OCI-LY7 (cell line): ENCODE results near the gene LIFR. TPM values are rescaled to one million over a fixed set of nuclear protein-coding genes. Genes with fewer than 3 reads are reported as not detected.

Experiments used
- BruUV-seq: library from RNA; stranded (reverse); fragments of 400-500 nt; replicated peaks from 2 replicates; lab custom pipeline; 2021; lab: Mats Ljungman, UMichigan
- CTCF ChIA-PET: fragments of 300-600 bp; sonication (Branson Sonifier 250); formaldehyde crosslinking; loops from one replicate; lab custom pipeline; 2022; ENCODE audit warnings: antibody characterized with exemption; ENCODE audit not compliant: unreplicated experiment; lab: Charles Lee
- POLR2A ChIA-PET: fragments of 300-600 bp; sonication (Branson Sonifier 250); formaldehyde crosslinking; loops from one replicate; lab custom pipeline; 2022; ENCODE audit warnings: antibody characterized with exemption; lab: Charles Lee
- DNase-seq: peaks from one replicate; pipeline ENCODE4 v3.0.0-alpha.2; 2015; ENCODE audit warnings: low spot score
- H2AFZ ChIP-seq: fragments of 200-600 bp; sonication (generic), shearing (Covaris generic); 2 replicates; pipeline ENCODE4 v1.6.1; 2014; ENCODE audit warnings: mild to moderate bottlenecking, antibody characterized with exemption, low read length, moderate library complexity
- H3K27ac ChIP-seq: fragments of 200-600 bp; sonication (generic); 2 replicates; pipeline ENCODE4 v1.5.1; 2014; ENCODE audit warnings: mixed run types, low read depth, mild to moderate bottlenecking, moderate library complexity, low read length, inconsistent platforms; ENCODE audit not compliant: poor library complexity, severe bottlenecking
- H3K36me3 ChIP-seq: fragments of 200-600 bp; sonication (generic); 2 replicates; pipeline ENCODE4 v1.6.1; 2014; ENCODE audit warnings: mild to moderate bottlenecking, antibody characterized with exemption, low read length, moderate library complexity, mixed read lengths; ENCODE audit not compliant: insufficient read depth
- H3K4me1 ChIP-seq: fragments of 200-600 bp; sonication (generic); 2 replicates; pipeline ENCODE4 v1.5.1; 2014; ENCODE audit warnings: mild to moderate bottlenecking, low read length; ENCODE audit not compliant: insufficient read depth, poor library complexity, severe bottlenecking
- H3K4me2 ChIP-seq: fragments of 200-600 bp; sonication (generic); 2 replicates; pipeline ENCODE4 v1.6.1; 2014; ENCODE audit warnings: mild to moderate bottlenecking, low read length
- H3K4me3 ChIP-seq: fragments of 200-600 bp; sonication (generic); 2 replicates; pipeline ENCODE4 v1.5.1; 2014; ENCODE audit warnings: mild to moderate bottlenecking, low read depth, low read length; ENCODE audit not compliant: poor library complexity, severe bottlenecking
- H3K79me2 ChIP-seq: fragments of 200-600 bp; sonication (generic); 2 replicates; pipeline ENCODE4 v1.6.1; 2016; ENCODE audit warnings: low read depth, mild to moderate bottlenecking, low read length, moderate library complexity, mixed read lengths; ENCODE audit not compliant: insufficient read depth
- H3K9me2 ChIP-seq: fragments of 200-600 bp; sonication (generic); 2 replicates; pipeline ENCODE4 v1.6.1; 2016; ENCODE audit warnings: mild to moderate bottlenecking, low read length, mixed read lengths; ENCODE audit not compliant: insufficient read depth
- H3K9me3 ChIP-seq: fragments of 200-600 bp; sonication (generic); 2 replicates; pipeline ENCODE4 v1.6.1; 2014; ENCODE audit warnings: mild to moderate bottlenecking, mixed run types, low read length, mixed read lengths
- H4K20me1 ChIP-seq: fragments of 200-600 bp; sonication (generic); 2 replicates; pipeline ENCODE4 v1.6.1; 2014; ENCODE audit warnings: mild to moderate bottlenecking, antibody characterized with exemption, low read length, moderate library complexity, mixed read lengths; ENCODE audit not compliant: insufficient read depth
- EZH2phosphoT487 ChIP-seq: fragments of 200-600 bp; sonication (generic); IDR thresholded peaks from 2 replicates; pipeline ENCODE4 v1.6.1; 2018; ENCODE audit warnings: low read depth, borderline replicate concordance, mild to moderate bottlenecking, mixed run types, antibody characterized with exemption, low read length, moderate library complexity, mixed read lengths
- intact Hi-C: fragments of 100-400 bp; cut with micrococcal nuclease; formaldehyde crosslinking; loops from one replicate; pipeline ENCODE4 v1.10.0; 2022; ENCODE audit not compliant: unreplicated experiment
- total RNA-seq, 2 experiments: library from RNA; depleted of rRNA in 1 of 2; stranded (reverse); fragments of >200 nt in 1 of 2; shearing (Covaris generic) in 1 of 2; gene quantifications; 2 replicates each; pipeline ENCODE4 v1.2.3, GENCODE V29; 2014 to 2022
- TF ChIP-seq, protein P1 (sequence below): fragments of 200-600 bp; sonication (generic); conservative IDR thresholded peaks from 2 replicates; pipeline ENCODE4 v1.5.1; 2014; ENCODE audit warnings: mild to moderate bottlenecking, antibody characterized with exemption, low read length, moderate library complexity, mixed read lengths

Gene LIFR
- total RNA-seq, 2 experiments from 2014 or later = not detected

DNA sequence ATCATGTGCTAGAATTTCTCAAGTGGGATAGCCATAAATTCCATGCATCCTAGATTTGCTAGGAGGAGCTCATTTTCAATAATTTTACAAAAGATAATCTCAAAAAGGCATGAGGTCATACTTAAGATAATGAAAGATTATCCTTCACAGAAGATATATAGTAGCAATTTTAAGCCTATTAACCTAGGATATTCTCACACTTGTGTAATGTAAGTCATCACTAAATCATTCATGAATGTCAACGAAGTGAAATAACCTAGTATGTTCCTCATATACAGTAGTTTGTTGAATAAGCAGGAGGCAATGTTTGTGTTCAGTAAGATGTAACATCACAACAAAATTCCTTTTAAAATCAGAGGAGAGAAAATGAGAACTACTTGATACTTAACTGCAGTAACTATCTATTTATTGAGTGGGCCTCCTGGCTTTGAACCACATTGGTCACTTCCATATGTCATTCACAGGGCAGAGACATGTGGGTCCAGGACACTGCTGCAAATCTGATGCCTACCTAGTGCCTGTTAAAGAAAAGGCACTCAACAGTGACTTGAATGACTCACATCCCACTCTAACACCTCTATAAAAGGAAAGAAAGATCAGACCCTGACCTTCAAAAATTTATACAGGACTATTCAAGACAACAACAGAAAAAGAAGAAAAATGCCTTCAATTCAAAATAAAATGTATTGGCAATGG is 8.2 kb downstream of the LIFR start:
- intact Hi-C loops = no loop called here
- no peak overlapping the region for H2AFZ ChIP-seq
- no peaks in the 10 kb centered on the region for H3K36me3 ChIP-seq
- TF ChIP-seq EZH2phosphoT487 = no peak
- TF ChIP-seq, protein P1, sequence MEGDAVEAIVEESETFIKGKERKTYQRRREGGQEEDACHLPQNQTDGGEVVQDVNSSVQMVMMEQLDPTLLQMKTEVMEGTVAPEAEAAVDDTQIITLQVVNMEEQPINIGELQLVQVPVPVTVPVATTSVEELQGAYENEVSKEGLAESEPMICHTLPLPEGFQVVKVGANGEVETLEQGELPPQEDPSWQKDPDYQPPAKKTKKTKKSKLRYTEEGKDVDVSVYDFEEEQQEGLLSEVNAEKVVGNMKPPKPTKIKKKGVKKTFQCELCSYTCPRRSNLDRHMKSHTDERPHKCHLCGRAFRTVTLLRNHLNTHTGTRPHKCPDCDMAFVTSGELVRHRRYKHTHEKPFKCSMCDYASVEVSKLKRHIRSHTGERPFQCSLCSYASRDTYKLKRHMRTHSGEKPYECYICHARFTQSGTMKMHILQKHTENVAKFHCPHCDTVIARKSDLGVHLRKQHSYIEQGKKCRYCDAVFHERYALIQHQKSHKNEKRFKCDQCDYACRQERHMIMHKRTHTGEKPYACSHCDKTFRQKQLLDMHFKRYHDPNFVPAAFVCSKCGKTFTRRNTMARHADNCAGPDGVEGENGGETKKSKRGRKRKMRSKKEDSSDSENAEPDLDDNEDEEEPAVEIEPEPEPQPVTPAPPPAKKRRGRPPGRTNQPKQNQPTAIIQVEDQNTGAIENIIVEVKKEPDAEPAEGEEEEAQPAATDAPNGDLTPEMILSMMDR = no peak
- H3K4me2 ChIP-seq = no peak overlapping the region
- no peak overlapping the region for H3K4me3 ChIP-seq
- no peaks in the 10 kb centered on the region for H3K9me2 ChIP-seq
- no peaks in the 10 kb centered on the region for H3K9me3 ChIP-seq
- no peak for DNase-seq
- BruUV-seq = no TSS peak
- ChIA-PET POLR2A (interaction anchor here (0.6 to 1.2 kb wide), 2 partner anchors 48 to 172 kb away, joined by 3 read pairs; no protein-coding TSS in a partner anchor), CTCF (no interaction called here)
- H4K20me1 ChIP-seq = no peaks in the 10 kb centered on the region
- no peak overlapping the region for H3K27ac ChIP-seq
- H3K4me1 ChIP-seq = no peaks in the 10 kb centered on the region
- no peaks in the 10 kb centered on the region for H3K79me2 ChIP-seq

DNA sequence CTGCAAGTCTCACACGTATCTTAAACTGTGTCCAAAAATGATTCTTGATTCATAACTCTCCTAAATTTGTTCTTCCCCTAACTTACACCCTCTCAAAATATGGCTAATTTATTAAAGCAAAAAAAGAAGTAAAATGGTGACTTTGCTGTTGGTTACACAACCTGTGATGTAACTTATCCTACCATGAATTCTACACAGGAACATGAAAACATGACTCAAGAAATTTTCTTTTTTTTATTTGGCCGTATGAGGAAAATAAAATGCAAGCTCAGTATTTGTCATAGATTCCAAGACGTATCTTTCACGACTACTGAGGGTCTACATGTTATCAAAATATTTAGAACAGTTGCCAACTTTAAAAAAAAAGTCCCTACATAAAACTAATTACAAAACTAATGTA is 9.2 kb downstream of the LIFR start:
- Histone ChIP-seq H3K36me3 (no peaks in the 10 kb centered on the region), H3K4me1 (no peaks in the 10 kb centered on the region), H3K4me2 (no peak overlapping the region), H3K4me3 (no peak overlapping the region), H3K79me2 (no peaks in the 10 kb centered on the region), H3K9me2 (no peaks in the 10 kb centered on the region), H3K27ac (no peak overlapping the region), H3K9me3 (no peaks in the 10 kb centered on the region), H2AFZ (no peak overlapping the region), H4K20me1 (no peaks in the 10 kb centered on the region)
- no TSS peak for BruUV-seq
- DNase-seq = no peak
- CTCF ChIA-PET = no interaction called here
- TF ChIP-seq, protein P1 = no peak
- TF ChIP-seq EZH2phosphoT487 = no peak
- intact Hi-C loops = no loop called here
- POLR2A ChIA-PET = interaction anchor here (0.6 to 1.2 kb wide), 2 partner anchors 47 to 173 kb away, joined by 3 read pairs; no protein-coding TSS in a partner anchor

- TF ChIP-seq, protein P1 = no peak
- TF ChIP-seq EZH2phosphoT487 = no peak
Measured at GRCh38 chr5:38546691-38547146, 9.7 kb downstream of the LIFR start.

More at GRCh38 chr5:38546691-38547146, 9.7 kb downstream of the LIFR start:
- Histone ChIP-seq H3K36me3 (no peaks in the 10 kb centered on the region), H3K4me2 (no peak overlapping the region), H3K27ac (no peak overlapping the region), H3K9me3 (no peaks in the 10 kb centered on the region), H2AFZ (no peak overlapping the region), H3K9me2 (no peaks in the 10 kb centered on the region), H3K4me1 (no peaks in the 10 kb centered on the region), H3K4me3 (no peak overlapping the region), H4K20me1 (no peaks in the 10 kb centered on the region), H3K79me2 (no peaks in the 10 kb centered on the region)
- intact Hi-C loops = no loop called here
- CTCF ChIA-PET = no interaction called here
- POLR2A ChIA-PET = interaction anchor here (1.2 kb wide), 1 partner anchor 46 kb away, joined by 3 read pairs; no protein-coding TSS in a partner anchor
- no TSS peak for BruUV-seq
- DNase-seq = no peak
